Measurements from ENCODE around the gene ATP11B. TPM values are rescaled to one million over a fixed set of nuclear protein-coding genes. Genes with fewer than 3 reads are reported as not detected.
A peak's percentile ranks its signal among the peaks of the same experiment; 100 is the strongest.

The ATP11B gene
- total RNA-seq, 3 donors from 2014 or later (not counting 1 experiment from before 2014, with no cell fraction given) = 157 to 174 (median 172) TPM

DNA sequence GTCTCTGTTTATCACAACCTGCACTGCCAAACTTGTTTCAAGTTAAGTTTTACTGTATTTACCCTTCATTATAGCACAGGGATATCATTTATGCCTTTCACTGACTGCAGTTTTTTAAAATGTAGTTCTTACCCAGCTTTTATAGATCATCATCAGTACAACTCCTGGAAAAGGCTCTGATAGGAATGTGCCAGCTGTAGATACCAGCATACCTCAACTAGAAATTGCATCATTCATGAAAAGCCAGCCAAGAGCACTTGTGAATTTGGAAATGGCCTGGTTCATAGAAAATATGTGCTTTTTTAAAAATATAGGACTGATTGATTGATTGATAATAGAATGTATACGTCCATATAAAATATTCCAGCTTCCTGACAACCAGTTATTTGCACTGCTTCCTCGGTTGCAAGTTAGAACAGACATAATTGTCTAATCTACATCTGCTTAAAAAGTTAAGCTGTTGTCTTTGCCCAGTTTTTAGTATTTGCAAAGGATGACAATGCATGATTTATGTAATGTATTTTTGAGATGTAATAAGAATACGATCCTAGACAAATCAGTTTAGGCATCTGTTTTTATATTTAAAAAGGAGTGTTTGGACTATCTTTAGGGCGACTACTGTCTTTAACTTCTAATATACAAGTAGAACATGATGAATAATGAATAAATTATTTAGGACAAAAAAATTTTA is 128.5 kb downstream of the ATP11B start:
- no peak overlapping the region for H3K27ac ChIP-seq (ENCODE audit: low read length)
- H3K27me3 ChIP-seq (ENCODE audit: control insufficient read depth, insufficient read depth, low read length) = no peaks in the 10 kb centered on the region
- no peak overlapping the region for H3K27ac Mint-ChIP-seq
- TF ChIP-seq, protein P1, sequence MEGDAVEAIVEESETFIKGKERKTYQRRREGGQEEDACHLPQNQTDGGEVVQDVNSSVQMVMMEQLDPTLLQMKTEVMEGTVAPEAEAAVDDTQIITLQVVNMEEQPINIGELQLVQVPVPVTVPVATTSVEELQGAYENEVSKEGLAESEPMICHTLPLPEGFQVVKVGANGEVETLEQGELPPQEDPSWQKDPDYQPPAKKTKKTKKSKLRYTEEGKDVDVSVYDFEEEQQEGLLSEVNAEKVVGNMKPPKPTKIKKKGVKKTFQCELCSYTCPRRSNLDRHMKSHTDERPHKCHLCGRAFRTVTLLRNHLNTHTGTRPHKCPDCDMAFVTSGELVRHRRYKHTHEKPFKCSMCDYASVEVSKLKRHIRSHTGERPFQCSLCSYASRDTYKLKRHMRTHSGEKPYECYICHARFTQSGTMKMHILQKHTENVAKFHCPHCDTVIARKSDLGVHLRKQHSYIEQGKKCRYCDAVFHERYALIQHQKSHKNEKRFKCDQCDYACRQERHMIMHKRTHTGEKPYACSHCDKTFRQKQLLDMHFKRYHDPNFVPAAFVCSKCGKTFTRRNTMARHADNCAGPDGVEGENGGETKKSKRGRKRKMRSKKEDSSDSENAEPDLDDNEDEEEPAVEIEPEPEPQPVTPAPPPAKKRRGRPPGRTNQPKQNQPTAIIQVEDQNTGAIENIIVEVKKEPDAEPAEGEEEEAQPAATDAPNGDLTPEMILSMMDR (IDR thresholded peaks at IDR 0.05) = no peak
- H3K4me1 ChIP-seq (ENCODE audit: control insufficient read depth, insufficient read depth, low read length) = no peaks in the 10 kb centered on the region
- H3K27me3 Mint-ChIP-seq (ENCODE audit: low read depth in 2 of 2) = no peaks in the 10 kb centered on the region
- no peak overlapping the region for H3K4me3 ChIP-seq (ENCODE audit: low read length)
- H3K36me3 Mint-ChIP-seq = no peaks in the 10 kb centered on the region
- DNase-seq (no peak), ATAC-seq (no peak)
- intact Hi-C loops (cut with micrococcal nuclease) = no loop called here
- peaks cover 32% of the 10 kb centered on the region for H3K36me3 ChIP-seq (ENCODE audit: control insufficient read depth, insufficient read depth, low read length)
- H3K9me3 ChIP-seq (ENCODE audit: control insufficient read depth, insufficient read depth, low read length) = no peaks in the 10 kb centered on the region
- H3K4me3 Mint-ChIP-seq = no peak overlapping the region
- WGBS (ENCODE audit: insufficient coverage) = 100% methylated on average over 2 of the region's 4 CpGs
- H3K9me3 Mint-ChIP-seq = no peaks in the 10 kb centered on the region
- H3K4me1 Mint-ChIP-seq = peaks cover 21 to 23% of the 10 kb centered on the region in 2 donors

DNA sequence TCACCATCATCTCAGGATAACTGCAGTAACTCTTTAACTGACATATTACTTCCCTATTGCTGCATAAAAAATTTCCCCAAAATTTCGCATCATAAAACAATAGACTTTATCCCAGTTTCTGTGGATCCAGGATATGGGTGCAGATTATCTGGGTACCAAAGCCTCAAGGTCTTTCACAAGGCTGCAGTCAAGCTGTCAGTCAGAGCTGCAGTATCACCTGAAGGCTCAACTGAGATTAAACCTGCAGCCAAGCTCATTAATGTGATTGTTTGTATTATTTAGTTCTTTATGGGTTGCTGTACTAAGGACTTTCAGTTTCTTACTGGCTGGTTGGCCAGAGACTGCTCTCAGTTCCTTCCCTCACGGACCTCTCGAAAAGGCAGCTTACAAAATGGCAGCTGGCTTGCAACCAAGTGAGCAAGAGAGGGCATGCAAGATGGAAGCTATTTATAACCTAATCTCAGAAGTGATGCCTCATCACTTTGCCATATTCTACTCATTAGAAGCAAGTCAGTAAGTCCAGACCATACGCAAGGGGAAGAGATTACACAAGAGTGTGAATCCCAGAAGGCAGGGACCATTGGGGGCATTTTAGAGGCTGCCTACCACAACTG is 132.1 kb downstream of the ATP11B start:
- TF ChIP-seq, protein P1 (IDR thresholded peaks at IDR 0.05) = no peak
- peak overlapping the region in 1 of 2 donors; percentile 1 for H3K27ac Mint-ChIP-seq
- intact Hi-C loops (cut with micrococcal nuclease) = no loop called here

DNA sequence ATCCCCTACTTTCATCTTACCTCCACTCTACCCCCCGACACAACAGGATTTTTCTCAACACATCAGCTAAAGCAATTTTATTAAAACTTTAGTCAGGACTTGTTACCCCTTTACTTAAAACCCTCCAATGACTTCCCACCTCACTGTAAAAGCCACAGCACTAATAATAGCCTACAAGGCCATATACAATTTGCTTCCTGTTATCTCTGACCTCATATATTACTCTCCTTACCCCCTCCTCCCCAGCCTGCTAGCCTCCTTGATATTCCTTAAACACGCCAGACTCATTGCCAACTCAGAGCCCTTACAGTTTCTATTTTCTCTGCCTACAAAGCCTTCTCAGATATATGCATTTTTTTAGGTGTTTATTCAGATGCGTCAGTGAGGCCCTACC is 132.6 kb downstream of the ATP11B start:
- Mint-ChIP-seq H3K27ac (peak overlapping the region in 1 of 2 donors; percentile 1), H3K9me3 (no peaks in the 10 kb centered on the region), H3K27me3 (ENCODE audit: low read depth in 2 of 2) (no peaks in the 10 kb centered on the region), H3K4me3 (peak overlapping the region; percentile 2), H3K4me1 (peaks cover 20 to 25% of the 10 kb centered on the region in 2 donors), H3K36me3 (peaks cover 8% of the 10 kb centered on the region)
- Histone ChIP-seq H3K4me3 (ENCODE audit: low read length) (no peak overlapping the region), H3K36me3 (ENCODE audit: control insufficient read depth, insufficient read depth, low read length) (no peaks in the 10 kb centered on the region), H3K4me1 (ENCODE audit: control insufficient read depth, insufficient read depth, low read length) (no peaks in the 10 kb centered on the region), H3K27me3 (ENCODE audit: control insufficient read depth, insufficient read depth, low read length) (no peaks in the 10 kb centered on the region), H3K9me3 (ENCODE audit: control insufficient read depth, insufficient read depth, low read length) (no peaks in the 10 kb centered on the region), H3K27ac (ENCODE audit: low read length) (no peak overlapping the region)
- intact Hi-C loops (cut with micrococcal nuclease) = no loop called here
- TF ChIP-seq, protein P1 (IDR thresholded peaks at IDR 0.05) = no peak
- 95% methylated on average over 3 of the region's 3 CpGs for WGBS (ENCODE audit: insufficient coverage)
- ATAC-seq = no peak
- DNase-seq = no peak

More for the DNA sequence above, 132.1 kb downstream of the ATP11B start:
- whole genome bisulfite sequencing (ENCODE audit: insufficient coverage) = 86% methylated on average over 4 of the region's 4 CpGs
- ATAC-seq = no peak
- Mint-ChIP-seq H3K36me3 (peaks cover 8% of the 10 kb centered on the region), H3K4me3 (no peak overlapping the region), H3K4me1 (peaks cover 23 to 25% of the 10 kb centered on the region in 2 donors), H3K9me3 (no peaks in the 10 kb centered on the region), H3K27me3 (ENCODE audit: low read depth in 2 of 2) (no peaks in the 10 kb centered on the region)
- H3K9me3 ChIP-seq (ENCODE audit: control insufficient read depth, insufficient read depth, low read length) = no peaks in the 10 kb centered on the region
- H3K36me3 ChIP-seq (ENCODE audit: control insufficient read depth, insufficient read depth, low read length) = peaks cover 3% of the 10 kb centered on the region
- H3K4me1 ChIP-seq (ENCODE audit: control insufficient read depth, insufficient read depth, low read length) = no peaks in the 10 kb centered on the region
- H3K4me3 ChIP-seq (ENCODE audit: low read length) = no peak overlapping the region
- no peaks in the 10 kb centered on the region for H3K27me3 ChIP-seq (ENCODE audit: control insufficient read depth, insufficient read depth, low read length)
- no peak for DNase-seq
- no peak overlapping the region for H3K27ac ChIP-seq (ENCODE audit: low read length)

All from natural killer cell (primary cell).